Dendritic cell treated with granulocyte-macrophage colony-stimulating factor and Interleukin-4, amounts not matched to agents 40 ng/mL and 50 ng/mL, for 4 days (primary cell): Measurements from ENCODE around the gene NOS3.

Experiments
- H3K27ac Mint-ChIP-seq: one replicate; pipeline ENCODE4 v1.8.0; 2022; ENCODE audit warnings: mild to moderate bottlenecking, mixed read lengths
- H3K27me3 Mint-ChIP-seq: one replicate; pipeline ENCODE4 v1.8.0; 2022; ENCODE audit warnings: mild to moderate bottlenecking, mixed read lengths
- H3K36me3 Mint-ChIP-seq: one replicate; pipeline ENCODE4 v1.8.0; 2022; ENCODE audit warnings: low read depth, mixed read lengths
- H3K4me1 Mint-ChIP-seq: one replicate; pipeline ENCODE4 v1.8.0; 2022; ENCODE audit warnings: low read depth, mixed read lengths
- H3K4me3 Mint-ChIP-seq: one replicate; pipeline ENCODE4 v1.8.0; 2022; ENCODE audit warnings: mild to moderate bottlenecking, moderate library complexity, mixed read lengths
- H3K9me3 Mint-ChIP-seq: one replicate; pipeline ENCODE4 v1.8.0; 2022; ENCODE audit warnings: mixed read lengths
- intact Hi-C: fragments of 100-400 bp; cut with micrococcal nuclease; formaldehyde crosslinking; loops from one replicate; pipeline ENCODE4 v1.15.0; 2022

The NOS3 gene

DNA sequence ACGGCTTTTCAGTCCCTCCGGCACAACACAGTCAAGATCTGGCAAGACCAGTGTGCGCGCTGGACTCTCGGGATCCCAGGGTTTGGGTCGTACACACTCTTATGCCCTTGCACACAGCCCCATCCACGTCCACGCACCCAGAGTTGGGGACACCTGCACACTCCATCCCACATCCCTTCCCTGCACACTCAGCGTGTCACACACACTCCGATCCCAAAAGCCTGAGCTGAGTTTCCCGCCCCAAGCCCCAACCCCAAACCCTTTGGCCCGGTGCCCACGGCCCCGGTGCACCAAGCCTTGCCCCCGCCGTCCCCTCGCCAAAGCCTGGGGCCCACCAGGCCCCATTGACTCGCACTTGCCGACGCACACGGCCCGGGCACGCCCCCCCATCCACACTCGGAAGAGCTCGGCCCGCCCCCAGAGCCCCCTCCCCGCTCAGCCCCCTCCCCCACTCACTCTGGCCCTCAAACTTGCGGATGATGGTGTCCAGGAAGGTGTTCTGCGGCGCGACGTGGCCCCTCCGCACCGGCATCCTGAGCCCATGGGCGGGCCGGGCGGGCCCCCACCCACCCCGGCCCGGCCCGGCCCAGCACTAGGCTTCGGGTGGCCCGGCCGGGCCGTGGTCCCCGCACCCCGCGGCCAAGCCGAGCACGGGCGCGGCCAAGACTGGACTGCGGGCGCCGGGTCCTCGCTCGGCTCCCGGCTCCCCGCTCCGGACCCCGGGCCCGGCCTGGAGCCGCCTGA lies 13.3 kb upstream of the NOS3 start:
- intact Hi-C loops: no loop called here
- H3K27me3 Mint-ChIP-seq: peaks cover 88% of the 10 kb centered on the region
- H3K27ac Mint-ChIP-seq: no peak overlapping the region
- H3K36me3 Mint-ChIP-seq: no peaks in the 10 kb centered on the region
- H3K4me3 Mint-ChIP-seq: peak overlapping the region; percentile 51
- H3K4me1 Mint-ChIP-seq: peaks cover 13% of the 10 kb centered on the region
- H3K9me3 Mint-ChIP-seq: no peaks in the 10 kb centered on the region

DNA sequence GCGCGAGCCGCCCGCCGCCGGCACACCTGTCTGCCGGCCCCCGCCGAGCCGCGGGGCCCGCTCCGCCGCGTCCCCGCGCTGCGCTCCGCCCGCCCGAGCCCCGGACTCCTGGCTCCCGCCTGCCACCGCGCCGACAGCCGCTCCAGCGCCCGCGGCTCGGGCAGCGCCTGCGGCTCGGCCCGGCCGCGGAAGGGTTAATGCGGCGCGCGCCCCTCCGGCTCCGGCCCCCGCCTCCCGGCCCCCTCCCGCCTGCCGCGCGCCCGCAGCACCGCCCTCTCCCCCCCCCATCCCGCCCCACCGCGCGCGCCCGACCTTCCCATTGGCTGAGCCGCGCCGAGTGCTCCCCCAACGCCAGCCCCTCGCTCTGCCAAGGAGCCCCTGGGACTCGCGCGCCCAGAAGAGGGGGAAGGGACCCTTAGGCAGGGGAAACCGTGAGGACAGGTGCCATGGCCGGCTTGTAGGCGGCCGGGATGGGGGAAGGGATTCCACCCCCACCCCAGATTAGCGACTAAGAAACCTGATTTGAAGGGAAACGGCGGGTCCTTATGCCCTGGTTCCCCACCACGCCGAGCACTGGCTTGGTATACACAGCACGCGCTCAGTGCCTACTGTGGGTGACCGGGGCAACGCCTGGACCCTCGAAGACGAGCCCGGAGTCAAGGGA lies 12.6 kb upstream of the NOS3 start, which contains the start of gene KCNH2:
KCNH2 (minus strand) TSS at position 196 of the 664 bp plus-strand sequence. CDS start 408 bp downstream, outside the sequence.
- Mint-ChIP-seq H3K27me3 (peaks cover 90% of the 10 kb centered on the region), H3K27ac (no peak within 1 kb of the TSS), H3K4me3 (peak within 1 kb of the TSS; percentile 51), H3K4me1 (peaks cover 13% of the 10 kb centered on the region), H3K9me3 (no peaks in the 10 kb centered on the region), H3K36me3 (no peaks in the 10 kb centered on the region)
- intact Hi-C loops: no loop called here

DNA sequence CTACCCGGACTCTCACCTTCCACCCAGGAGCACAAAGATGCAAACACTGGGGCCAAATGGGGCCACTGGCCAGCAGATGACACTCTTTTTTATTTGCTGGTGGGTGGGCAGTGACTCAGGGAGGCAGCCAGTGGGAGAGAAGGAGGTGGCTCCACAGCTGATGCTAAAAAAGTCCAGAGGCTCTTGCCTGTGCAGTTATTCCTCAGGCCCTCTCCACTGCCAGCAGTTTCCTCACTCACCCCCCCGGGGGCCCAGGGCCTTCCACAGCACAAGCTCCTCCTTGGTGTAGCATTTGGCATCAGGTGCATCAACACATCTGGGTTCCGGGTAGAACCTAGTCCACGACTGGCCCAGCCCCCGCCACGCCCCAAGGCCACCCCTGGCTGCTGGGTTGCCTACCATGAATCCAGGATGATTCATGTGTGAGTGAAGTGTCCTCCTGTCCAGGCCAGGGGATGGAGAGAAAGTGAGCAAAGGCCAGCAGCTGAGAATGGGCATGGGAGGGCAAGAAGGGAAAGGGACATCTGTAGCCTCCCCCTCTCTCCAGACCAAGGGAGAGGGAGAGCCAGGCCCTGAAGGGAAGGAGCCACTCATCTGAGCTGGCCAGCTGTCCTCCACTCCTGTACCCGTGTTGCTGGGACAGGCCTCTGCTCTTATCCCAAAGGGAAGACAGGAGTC lies 11.0 kb upstream of the NOS3 start:
- no peak overlapping the region for H3K27ac Mint-ChIP-seq
- intact Hi-C loops: loop anchor here (10.0 kb wide), 1 partner anchor 205 kb away; no protein-coding TSS in a partner anchor
- no peaks in the 10 kb centered on the region for H3K9me3 Mint-ChIP-seq
- peaks cover 84% of the 10 kb centered on the region for H3K27me3 Mint-ChIP-seq
- no peak overlapping the region for H3K4me3 Mint-ChIP-seq
- H3K36me3 Mint-ChIP-seq: no peaks in the 10 kb centered on the region
- H3K4me1 Mint-ChIP-seq: peaks cover 13% of the 10 kb centered on the region

DNA sequence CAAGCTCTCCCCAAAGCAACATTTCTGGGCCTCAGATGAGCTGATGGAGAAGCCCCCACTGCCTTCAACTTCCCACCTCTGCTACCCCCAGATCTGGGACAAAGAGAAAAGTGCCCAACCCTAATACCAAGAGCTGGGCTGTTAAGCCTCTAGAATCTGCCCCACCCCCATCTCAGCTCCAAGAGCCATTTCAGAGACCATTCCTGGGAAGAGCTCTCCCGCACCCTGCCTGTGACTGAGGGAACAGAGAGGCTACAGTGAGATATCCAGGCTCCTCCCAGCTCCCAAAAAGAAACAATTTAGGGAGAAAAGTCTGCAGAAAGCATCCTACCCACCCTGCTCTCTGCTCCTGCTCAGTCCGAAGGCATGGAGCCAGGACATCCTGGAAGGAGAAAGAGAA lies 10.2 kb upstream of the NOS3 start:
- H3K27ac Mint-ChIP-seq: no peak overlapping the region

DNA sequence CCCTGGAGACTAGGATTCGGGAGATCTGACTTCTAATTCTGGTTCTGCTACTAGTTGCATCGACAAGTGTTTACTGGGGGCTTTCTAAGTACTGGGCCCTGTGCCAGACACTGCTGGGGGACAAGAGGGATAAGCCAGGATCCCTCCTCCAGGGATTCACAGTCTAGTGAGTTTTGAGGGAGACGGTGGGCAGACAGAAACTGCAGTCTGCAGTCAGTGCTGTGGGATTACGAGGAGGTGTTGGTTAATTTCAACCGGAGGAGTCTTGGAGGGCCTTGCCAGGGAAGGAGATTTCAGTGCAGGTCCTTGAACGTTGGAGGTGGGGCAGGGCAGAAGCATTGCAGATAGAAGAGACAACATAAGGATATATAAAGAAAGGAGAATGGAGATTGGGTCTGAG lies 9.2 kb upstream of the NOS3 start:
- peaks cover 81% of the 10 kb centered on the region for H3K27me3 Mint-ChIP-seq
- peaks cover 21% of the 10 kb centered on the region for H3K4me1 Mint-ChIP-seq
- H3K4me3 Mint-ChIP-seq: no peak overlapping the region
- no peaks in the 10 kb centered on the region for H3K36me3 Mint-ChIP-seq
- no peak overlapping the region for H3K27ac Mint-ChIP-seq
- no peaks in the 10 kb centered on the region for H3K9me3 Mint-ChIP-seq
- intact Hi-C loops: loop anchor here (10.0 kb wide), 1 partner anchor 207 kb away; no protein-coding TSS in a partner anchor

More for the DNA sequence above, 10.2 kb upstream of the NOS3 start:
- no peaks in the 10 kb centered on the region for H3K36me3 Mint-ChIP-seq
- H3K4me3 Mint-ChIP-seq: no peak overlapping the region
- intact Hi-C loops: loop anchor here (10.0 kb wide), 1 partner anchor 206 kb away; no protein-coding TSS in a partner anchor
- peaks cover 14% of the 10 kb centered on the region for H3K4me1 Mint-ChIP-seq
- no peaks in the 10 kb centered on the region for H3K9me3 Mint-ChIP-seq
- H3K27me3 Mint-ChIP-seq: peaks cover 83% of the 10 kb centered on the region

DNA sequence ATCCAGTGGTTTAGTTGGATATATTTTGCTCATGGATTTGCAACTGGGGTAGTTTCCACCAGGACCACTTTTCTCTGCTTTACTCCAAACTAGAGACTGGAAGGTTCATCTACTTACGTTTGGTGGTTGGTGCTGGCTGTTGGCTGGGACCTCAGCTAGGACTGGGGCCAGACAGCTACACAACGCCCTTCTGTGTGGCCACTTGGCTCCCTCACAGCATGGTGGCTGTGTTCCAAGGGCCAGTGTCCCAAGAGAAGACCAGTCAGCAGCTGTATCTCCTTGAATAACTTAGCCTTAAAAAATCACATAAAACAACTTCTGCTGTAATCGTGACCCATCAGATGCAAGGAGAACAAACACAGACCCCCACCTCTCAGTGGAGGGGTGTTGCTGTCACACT lies 8.5 kb upstream of the NOS3 start:
- Mint-ChIP-seq H3K9me3 (no peaks in the 10 kb centered on the region), H3K4me1 (peaks cover 19% of the 10 kb centered on the region), H3K27me3 (peaks cover 81% of the 10 kb centered on the region), H3K4me3 (no peak overlapping the region), H3K36me3 (no peaks in the 10 kb centered on the region), H3K27ac (no peak overlapping the region)
- intact Hi-C loops: loop anchor here (10.0 kb wide), 1 partner anchor 208 kb away; no protein-coding TSS in a partner anchor

DNA sequence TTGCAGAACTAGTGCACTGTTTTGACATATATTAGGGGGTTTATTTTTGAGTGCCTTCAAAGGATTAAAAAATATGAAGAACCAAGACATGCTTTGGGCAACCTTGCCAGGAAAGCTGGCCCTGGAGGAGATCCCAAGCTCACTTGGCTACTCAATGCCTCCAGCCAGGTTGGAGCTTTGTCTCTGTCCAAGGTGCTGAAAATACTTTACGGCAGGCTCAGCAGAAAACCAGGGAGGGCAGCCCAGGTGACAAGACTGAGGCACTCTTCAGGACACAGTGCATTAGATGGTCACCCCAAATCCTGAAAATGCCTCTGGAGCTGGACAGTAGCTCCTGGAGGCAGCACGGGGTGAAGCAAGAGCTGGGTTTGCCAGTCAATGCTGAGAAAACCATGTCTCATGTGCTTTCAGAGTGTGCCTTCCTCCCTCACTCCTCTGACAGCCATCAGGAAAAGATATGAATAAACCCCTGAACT lies 6.9 kb upstream of the NOS3 start:
- intact Hi-C loops: loop anchor here (10.0 kb wide), 1 partner anchor 209 kb away; no protein-coding TSS in a partner anchor
- no peak overlapping the region for H3K4me3 Mint-ChIP-seq
- H3K9me3 Mint-ChIP-seq: no peaks in the 10 kb centered on the region
- H3K27me3 Mint-ChIP-seq: peaks cover 87% of the 10 kb centered on the region
- H3K36me3 Mint-ChIP-seq: no peaks in the 10 kb centered on the region
- peaks cover 20% of the 10 kb centered on the region for H3K4me1 Mint-ChIP-seq
- no peak overlapping the region for H3K27ac Mint-ChIP-seq

DNA sequence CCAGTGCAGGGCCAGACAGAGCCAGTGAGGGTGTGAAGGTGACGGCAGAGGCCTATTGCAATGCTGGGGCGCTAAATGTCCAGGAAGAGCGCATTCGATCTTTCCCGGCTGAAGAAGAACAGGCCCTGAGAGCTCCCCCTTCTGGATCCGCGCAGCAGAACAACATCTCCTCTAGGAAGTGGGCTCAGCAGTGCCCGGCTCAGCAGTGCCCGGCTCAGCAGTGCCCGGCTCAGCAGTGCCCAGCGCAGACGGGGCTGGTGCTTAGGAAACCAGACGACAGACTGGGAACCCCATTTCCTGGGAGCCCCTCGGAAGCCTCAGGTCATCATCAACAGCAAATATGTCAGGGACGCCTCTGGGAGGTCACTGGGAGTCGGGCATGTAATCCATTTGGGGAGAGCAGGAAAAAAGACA lies 4.7 kb upstream of the NOS3 start:
- Mint-ChIP-seq H3K4me3 (no peak overlapping the region), H3K9me3 (peaks cover 15% of the 10 kb centered on the region), H3K27me3 (peaks cover 83% of the 10 kb centered on the region), H3K4me1 (peaks cover 30% of the 10 kb centered on the region), H3K36me3 (peaks cover 5% of the 10 kb centered on the region), H3K27ac (no peak overlapping the region)
- intact Hi-C loops: loop anchor here (5.0 to 10.0 kb wide), 2 partner anchors 89 to 211 kb away; no protein-coding TSS in a partner anchor

DNA sequence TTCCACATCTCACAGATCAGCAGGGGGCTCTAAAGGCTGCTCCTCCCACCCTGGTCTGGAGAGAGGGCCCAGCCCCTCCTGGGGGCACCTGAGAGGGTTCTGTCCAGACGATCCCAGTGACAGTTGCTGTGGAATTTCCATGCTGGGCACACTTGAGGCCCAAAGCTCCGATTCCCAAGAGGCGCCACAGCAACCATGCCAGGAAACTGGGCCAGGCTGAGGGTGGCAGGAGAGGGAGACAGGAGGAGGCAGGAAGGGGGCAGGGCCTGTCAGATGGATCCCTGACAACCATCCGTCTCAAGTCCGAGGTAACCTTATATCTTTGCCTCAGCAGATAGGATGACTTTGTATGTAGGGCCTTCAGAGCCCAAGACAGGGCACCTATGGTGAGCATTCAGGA lies 4.3 kb upstream of the NOS3 start:
- H3K4me3 Mint-ChIP-seq: no peak overlapping the region
- H3K27me3 Mint-ChIP-seq: peaks cover 82% of the 10 kb centered on the region
- H3K27ac Mint-ChIP-seq: no peak overlapping the region
- peaks cover 5% of the 10 kb centered on the region for H3K36me3 Mint-ChIP-seq
- H3K9me3 Mint-ChIP-seq: peaks cover 19% of the 10 kb centered on the region
- intact Hi-C loops: loop anchor here (5.0 to 10.0 kb wide), 2 partner anchors 89 to 212 kb away; no protein-coding TSS in a partner anchor
- H3K4me1 Mint-ChIP-seq: peaks cover 30% of the 10 kb centered on the region

DNA sequence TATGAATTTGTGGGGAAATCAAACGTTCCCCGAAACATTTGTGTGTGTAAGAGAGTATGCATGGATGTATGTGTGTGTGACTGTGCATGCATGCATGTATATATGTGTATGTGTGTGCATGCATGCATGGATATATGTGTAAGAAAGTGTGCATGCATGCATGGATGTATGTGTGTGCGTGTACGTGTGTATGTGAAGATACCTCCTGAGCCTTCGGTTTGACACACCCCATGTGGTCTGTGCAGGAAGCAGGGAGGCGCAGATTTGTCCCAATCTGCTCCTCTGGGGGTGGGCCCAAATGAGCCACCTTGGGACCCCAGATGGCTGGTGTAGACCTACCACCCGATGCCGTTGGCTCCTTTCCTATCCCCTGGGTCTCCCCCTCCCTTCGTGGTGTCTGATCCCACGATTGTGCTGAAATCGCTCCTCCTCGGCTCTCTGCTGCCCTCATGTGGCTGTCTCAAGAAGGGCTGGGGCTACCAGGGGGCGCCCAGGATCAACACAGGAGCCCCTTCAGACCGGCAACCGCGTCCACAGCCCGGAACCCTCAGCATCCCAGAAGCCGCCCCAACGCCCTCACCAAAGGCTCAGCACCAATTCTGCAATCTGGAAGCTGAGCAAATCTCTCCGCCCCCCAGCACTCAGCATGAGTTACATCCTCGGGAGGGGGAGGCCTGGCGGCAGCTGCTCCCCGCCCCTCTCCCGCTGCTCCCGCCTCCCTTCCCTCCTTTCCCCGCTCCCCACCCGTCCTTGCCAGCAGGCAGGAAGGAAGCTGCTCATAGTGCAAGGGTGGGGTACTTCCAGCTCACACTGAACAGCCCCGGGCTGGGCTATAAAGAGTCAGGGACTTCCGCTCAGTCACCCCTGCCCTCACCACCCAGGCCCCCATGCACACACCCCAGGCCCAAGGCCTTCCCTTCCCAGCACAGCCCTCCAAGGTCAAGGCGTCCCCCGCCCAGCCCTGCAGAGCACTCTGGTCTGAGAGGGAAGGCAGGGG lies 2.3 kb upstream of the NOS3 start:
- Mint-ChIP-seq H3K9me3 (peaks cover 20% of the 10 kb centered on the region), H3K36me3 (peaks cover 5% of the 10 kb centered on the region), H3K27ac (peak overlapping the region; percentile 1), H3K27me3 (peaks cover 66% of the 10 kb centered on the region), H3K4me1 (peaks cover 30% of the 10 kb centered on the region), H3K4me3 (peak overlapping the region; percentile 39)
- intact Hi-C loops: loop anchor here (5.0 to 10.0 kb wide), 2 partner anchors 91 to 214 kb away; no protein-coding TSS in a partner anchor

DNA sequence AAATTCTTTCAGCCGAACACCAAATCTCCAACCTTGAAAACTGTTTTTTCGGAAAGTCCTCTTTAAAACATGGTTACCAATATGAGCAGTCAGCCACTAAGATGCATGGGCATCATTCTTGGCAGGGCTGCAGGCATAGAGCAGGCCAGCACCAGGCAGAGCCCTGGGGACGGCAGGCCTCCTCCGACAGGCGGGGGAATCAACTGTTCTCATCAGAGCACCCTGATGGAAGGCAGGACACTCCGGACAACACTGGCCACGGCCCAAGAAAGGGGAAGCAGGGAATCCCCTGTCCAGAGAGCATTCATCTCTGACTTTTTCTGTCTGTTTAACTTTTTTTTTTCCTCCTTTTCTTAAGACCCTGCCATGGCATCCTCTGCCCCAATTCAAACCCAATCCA lies 1.4 kb upstream of the NOS3 start:
- intact Hi-C loops: loop anchor here (5.0 to 10.0 kb wide), 2 partner anchors 92 to 215 kb away; no protein-coding TSS in a partner anchor
- H3K27ac Mint-ChIP-seq: peak overlapping the region; percentile 1
- peaks cover 5% of the 10 kb centered on the region for H3K36me3 Mint-ChIP-seq
- peaks cover 62% of the 10 kb centered on the region for H3K27me3 Mint-ChIP-seq
- H3K4me3 Mint-ChIP-seq: no peak overlapping the region
- H3K9me3 Mint-ChIP-seq: peaks cover 20% of the 10 kb centered on the region
- peaks cover 39% of the 10 kb centered on the region for H3K4me1 Mint-ChIP-seq

DNA sequence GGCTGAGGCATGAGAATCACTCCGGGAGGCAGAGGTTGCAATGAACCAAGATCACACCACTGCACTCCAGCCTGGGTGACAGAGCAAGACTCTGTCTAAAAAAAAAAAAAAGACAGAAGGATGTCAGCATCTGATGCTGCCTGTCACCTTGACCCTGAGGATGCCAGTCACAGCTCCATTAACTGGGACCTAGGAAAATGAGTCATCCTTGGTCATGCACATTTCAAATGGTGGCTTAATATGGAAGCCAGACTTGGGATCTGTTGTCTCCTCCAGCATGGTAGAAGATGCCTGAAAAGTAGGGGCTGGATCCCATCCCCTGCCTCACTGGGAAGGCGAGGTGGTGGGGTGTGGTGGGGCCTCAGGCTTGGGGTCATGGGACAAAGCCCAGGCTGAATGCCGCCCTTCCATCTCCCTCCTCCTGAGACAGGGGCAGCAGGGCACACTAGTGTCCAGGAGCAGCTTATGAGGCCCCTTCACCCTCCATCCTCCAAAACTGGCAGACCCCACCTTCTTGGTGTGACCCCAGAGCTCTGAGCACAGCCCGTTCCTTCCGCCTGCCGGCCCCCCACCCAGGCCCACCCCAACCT lies 1.3 kb downstream of the NOS3 start:
- H3K4me3 Mint-ChIP-seq: no peak overlapping the region
- intact Hi-C loops: no loop called here
- peaks cover 5% of the 10 kb centered on the region for H3K36me3 Mint-ChIP-seq
- H3K27ac Mint-ChIP-seq: no peak overlapping the region
- peaks cover 50% of the 10 kb centered on the region for H3K4me1 Mint-ChIP-seq
- peaks cover 20% of the 10 kb centered on the region for H3K9me3 Mint-ChIP-seq
- peaks cover 50% of the 10 kb centered on the region for H3K27me3 Mint-ChIP-seq
